Putamen (tissue), 1 donor: Measurements from ENCODE around the gene PALM.
"Not testable (repeated sequence)": the region's sequence is repeated elsewhere in the genome, so short reads cannot be mapped to it uniquely, and the experiment has no call there.

Experiments
- DNase-seq: peaks from one replicate; pipeline ENCODE4 v3.0.0-alpha.2; 2016; ENCODE audit warnings: low spot score

The PALM gene

GRCh38 chr19:708154-709143 is at the start of gene PALM:
Gene PALM, plus strand, starts transcription at chr19:708935. Its CDS starts 212 bp downstream, at chr19:709147.
- no peak for DNase-seq

GRCh38 chr19:660793-661426 is 47.8 kb upstream of the PALM start:
- no peak for DNase-seq

- no peak for DNase-seq
Measured at GRCh38 chr19:661427-662196, 47.1 kb upstream of the PALM start.

- DNase-seq = no peak
Measured at GRCh38 chr19:662207-662961, 46.4 kb upstream of the PALM start.

GRCh38 chr19:662962-663681 is 45.6 kb upstream of the PALM start, which contains the start of gene RNF126:
Gene RNF126, minus strand, starts transcription at chr19:663214. Its CDS starts 93 bp downstream, at chr19:663121.
- peak; percentile 89 for DNase-seq

GRCh38 chr19:663682-664117 is 45.0 kb upstream of the PALM start:
- no peak for DNase-seq

- DNase-seq = peak; percentile 63
Measured at GRCh38 chr19:664913-665443, 43.8 kb upstream of the PALM start.

- DNase-seq = not testable (repeated sequence)
Measured at GRCh38 chr19:666985-667573, 41.7 kb upstream of the PALM start.

GRCh38 chr19:668675-669434 is 39.9 kb upstream of the PALM start:
- DNase-seq = not testable (repeated sequence)

GRCh38 chr19:670609-671075 is 38.1 kb upstream of the PALM start:
- DNase-seq = no peak

GRCh38 chr19:674282-675151 is 34.2 kb upstream of the PALM start:
- no peak for DNase-seq

- no peak for DNase-seq
Measured at GRCh38 chr19:676007-676338, 32.8 kb upstream of the PALM start.

GRCh38 chr19:676339-677105 is 32.2 kb upstream of the PALM start, which contains the start of gene FSTL3:
Gene FSTL3, plus strand, starts transcription at chr19:676392. Its CDS starts 32 bp downstream, at chr19:676424.
- DNase-seq = no peak

GRCh38 chr19:677201-677600 is 31.5 kb upstream of the PALM start:
- DNase-seq = no peak

GRCh38 chr19:677601-678436 is 30.9 kb upstream of the PALM start:
- no peak for DNase-seq

- DNase-seq = no peak
Measured at GRCh38 chr19:678791-679388, 29.8 kb upstream of the PALM start.
